G401 (cell line): ENCODE data around the gene MCM3AP. TPM values are rescaled to one million over a fixed set of nuclear protein-coding genes. Genes with fewer than 3 reads are reported as not detected.

ENCODE experiments used
- DNase-seq: peaks from one replicate; pipeline ENCODE4 v3.0.0-alpha.2; 2015; ENCODE audit warnings: low spot score
- in situ Hi-C: cut with HindIII; loops from 2 replicates; pipeline ENCODE4 v1.10.0; 2016; ENCODE audit warnings: low sequenced_read_pairs, mixed read lengths
- total RNA-seq: library from RNA; depleted of rRNA; stranded (reverse); fragments of >200 nt; shearing (Covaris generic); gene quantifications from 2 replicates; pipeline ENCODE4 v1.2.3, GENCODE V29; 2014; rRNA removed

Gene MCM3AP
- total RNA-seq: 102 and 127 TPM in 2 replicates

DNA sequence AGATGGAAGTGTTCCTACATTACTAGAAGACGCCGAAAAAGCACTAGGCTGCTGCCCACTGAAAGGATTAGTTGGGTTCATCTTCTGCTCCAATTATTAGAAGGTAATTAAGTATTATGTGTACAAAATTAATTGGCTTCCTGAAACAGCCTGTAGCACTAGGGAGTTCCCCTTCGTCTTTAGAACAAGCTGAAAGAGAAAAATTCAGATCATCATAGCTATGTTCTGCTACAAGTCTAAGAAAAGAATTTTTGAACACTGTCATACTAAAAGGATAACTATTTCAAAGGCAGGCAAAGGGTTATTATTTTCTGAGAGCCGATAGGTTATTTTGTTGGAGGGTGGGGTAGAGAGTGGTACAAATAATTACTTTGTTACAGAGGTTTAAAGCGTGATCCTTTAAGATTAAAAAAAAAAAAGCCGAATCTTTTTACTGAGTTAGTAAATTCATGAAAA, at the start of gene MCM3AP:
Gene MCM3AP, minus strand, starts transcription at position 406 of the 456 bp plus-strand sequence. Its CDS starts 325 bp downstream, at position 81.
- in situ Hi-C loops: no loop called here
- DNase-seq: no peak

DNA sequence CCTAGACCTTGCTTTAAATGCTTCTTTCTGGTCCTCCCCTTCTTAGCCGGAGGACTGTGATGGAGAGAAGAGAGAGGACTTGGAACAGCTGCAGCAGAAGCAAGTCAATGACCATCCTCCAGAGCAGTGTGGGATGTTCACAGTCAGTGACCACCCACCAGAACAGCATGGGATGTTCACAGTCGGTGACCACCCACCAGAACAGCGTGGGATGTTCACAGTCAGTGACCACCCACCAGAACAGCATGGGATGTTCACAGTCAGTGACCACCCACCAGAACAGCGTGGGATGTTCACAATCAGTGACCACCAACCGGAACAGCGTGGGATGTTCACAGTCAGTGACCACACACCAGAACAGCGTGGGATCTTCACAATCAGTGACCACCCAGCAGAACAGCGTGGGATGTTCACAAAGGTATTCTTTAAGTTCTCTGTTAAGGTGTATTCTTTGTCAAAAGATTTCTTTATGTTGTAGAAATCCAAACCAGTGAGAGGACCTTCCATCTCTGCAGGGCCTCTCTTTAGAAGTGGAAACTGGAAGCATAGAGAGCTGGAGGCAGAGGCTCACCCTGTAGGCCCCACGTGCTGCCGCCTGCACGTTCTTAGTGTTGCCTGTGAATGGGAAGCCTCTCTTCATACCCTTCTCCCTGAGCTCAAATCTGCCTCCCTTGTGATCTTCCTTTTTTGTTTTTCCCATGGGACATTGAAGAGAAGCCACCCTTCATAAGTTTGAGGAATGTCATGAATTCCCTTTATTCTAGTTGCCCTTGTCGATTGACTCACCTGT, 49.1 kb upstream of the MCM3AP start:
- DNase-seq: no peak
- in situ Hi-C loops: no loop called here

DNA sequence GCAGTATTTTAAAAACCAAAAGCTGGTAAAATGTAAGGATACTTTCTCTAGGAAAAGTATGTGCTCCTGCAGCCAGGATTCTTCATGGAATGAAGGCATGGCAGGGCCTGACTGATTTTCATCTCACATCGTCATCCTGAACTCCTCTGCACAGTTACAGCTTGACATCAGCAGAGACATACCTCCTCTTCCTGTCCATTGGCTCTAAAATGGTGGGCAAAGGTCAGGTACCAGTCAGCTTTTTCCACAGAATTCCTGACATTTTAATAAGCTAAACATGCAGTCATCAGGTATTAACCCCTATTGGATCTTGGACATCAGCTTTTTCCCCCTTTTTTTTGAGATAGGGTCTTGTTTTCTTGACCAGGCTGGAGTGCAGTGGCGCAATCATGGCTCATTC, 44.4 kb upstream of the MCM3AP start:
- in situ Hi-C loops: no loop called here
- DNase-seq: no peak

DNA sequence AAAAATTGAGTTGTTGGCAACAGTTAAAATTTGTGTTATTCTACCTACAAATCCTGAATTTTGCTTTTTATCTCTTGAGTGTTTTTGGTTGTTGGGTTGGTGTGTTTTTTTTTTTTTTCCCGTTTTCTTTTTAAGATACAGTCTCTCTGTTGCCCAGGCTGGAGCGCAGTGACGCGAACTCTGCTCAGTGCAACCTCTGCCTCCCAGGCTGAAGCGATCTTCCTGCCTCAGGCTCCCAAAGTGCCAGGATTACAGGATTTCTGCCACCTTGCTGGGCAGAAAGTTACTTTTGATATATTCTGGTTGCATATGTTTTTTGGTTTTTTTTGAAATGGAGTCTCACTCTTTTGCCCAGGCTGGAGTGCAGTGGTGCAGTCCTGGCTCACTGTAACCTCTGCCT, 42.7 kb upstream of the MCM3AP start:
- in situ Hi-C loops: no loop called here

DNA sequence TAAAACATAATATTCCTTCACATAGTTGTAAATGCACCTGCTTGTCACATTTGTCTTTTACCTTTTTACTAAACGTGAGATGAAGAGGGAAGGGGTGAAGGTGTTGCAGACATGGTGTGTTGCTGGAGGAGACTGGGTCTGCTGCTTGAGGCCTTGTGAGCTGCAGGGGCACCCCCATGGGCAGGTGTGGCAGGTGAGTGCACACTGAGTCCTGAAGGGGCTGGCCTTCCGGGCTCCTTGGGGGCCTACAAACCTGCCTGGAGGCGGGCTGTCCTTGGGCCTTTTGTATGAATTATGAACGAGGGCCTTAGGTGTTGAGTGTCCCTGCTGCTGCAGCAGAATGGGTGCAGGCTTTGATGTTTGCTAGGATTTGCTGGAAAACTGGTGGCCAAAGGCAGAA, 42.3 kb upstream of the MCM3AP start:
- DNase-seq: no peak
- in situ Hi-C loops: no loop called here

More for the DNA sequence above, 42.7 kb upstream of the MCM3AP start:
- DNase-seq: no peak

DNA sequence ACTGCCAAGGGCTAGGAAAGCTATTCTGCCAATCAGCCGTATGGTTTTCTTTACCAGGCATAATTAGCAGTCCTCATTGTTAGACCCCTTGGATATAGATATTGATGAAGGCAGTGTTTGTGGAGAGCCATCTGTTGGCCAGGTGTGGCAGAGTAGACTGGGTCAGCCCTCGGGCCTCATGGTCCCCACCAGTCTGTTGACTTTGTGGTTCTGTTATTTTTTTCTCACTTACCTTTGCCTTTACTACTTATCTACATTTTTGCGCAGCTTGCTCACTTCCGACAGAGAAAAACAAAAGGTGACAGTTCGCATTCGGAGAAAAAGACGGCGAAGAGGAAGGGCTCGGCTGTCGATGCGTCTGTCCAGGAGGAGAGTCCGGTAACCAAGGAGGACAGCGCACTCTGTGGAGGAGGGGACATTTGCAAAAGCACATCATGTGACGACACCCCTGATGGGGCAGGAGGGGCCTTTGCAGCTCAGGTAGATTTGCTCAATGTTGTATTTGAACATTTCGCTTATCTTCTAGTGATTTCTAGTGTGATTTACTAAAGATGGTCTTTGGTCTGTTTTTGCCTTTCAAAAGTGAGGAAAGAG, 40.8 kb upstream of the MCM3AP start:
- DNase-seq: peak; percentile 3
- in situ Hi-C loops: no loop called here

DNA sequence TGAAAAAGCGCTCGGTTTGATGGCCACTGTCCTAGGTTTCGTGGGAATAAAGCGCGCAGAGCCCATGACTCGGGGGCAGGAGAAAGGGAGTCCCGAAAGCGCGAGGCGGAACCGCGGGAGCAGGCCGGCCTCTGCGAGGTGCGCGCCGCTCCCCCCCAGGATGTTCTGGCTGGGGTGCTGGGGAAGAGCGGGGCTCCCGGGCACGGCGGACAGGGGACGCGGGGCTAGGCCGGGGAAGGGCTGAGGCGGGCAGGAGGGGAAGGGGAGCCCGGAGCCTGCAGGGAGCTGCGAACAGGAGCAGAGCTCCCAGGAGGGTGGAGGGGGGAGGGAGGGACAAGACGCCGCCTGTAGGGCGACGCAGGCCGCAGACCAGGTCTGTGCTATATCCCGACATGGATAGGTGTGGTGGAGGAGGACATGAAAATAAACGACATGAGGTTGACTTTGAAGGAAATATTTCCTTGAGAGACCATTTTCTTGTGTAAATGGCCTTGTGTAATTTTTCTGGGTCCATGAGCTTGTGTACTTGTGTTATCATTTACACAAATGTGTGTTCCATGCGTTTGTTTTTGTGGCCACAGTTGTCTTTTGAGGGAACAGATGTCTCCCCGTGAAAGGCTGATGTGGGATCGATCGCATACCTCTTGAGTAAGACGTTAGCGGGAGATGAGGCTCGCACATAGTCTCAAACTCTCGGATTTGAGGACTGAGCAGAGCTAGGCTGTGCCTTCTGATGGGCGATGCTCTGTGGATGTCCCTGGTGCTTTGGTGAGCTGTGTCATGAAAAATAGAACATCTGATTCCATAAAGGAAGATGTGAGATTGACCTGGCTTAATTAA, 39.9 kb upstream of the MCM3AP start:
- DNase-seq: peak; percentile 56
- in situ Hi-C loops: no loop called here

DNA sequence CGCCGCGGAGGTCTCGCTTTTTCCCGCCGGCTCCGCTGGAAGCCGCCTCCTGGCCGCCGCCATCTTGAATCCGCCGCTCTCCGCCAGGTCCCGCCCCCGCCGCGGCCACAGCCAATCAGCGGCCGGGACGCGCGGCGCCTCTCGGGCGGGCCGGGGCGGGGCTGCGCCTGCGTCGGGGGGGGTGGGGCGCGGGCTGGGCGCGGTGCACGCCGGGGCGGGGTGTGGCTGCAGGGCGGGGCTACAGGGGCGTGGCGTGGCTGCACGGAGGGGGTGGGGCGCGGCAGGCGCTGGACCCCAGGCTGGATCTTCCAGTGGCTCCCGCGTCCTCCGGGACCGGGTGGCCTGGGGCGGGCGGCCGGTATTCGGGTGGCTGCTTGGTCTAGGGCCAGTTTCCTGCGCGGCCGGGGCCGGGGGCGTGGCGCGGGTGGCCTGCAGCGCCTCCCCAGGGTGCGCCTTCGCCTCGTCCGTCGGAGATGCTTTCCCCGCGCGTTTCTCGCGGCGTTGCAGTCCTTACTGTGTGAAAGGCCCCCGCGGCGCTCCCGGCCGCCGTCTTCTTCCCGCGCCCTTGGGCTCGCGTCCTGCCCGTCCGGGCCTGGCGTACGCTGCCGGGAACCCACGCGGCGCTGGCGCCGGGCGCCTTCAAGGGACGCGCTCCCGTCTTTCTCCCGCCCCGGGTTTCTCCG, 39.1 kb upstream of the MCM3AP start:
- in situ Hi-C loops: no loop called here
- peak; percentile 85 for DNase-seq

DNA sequence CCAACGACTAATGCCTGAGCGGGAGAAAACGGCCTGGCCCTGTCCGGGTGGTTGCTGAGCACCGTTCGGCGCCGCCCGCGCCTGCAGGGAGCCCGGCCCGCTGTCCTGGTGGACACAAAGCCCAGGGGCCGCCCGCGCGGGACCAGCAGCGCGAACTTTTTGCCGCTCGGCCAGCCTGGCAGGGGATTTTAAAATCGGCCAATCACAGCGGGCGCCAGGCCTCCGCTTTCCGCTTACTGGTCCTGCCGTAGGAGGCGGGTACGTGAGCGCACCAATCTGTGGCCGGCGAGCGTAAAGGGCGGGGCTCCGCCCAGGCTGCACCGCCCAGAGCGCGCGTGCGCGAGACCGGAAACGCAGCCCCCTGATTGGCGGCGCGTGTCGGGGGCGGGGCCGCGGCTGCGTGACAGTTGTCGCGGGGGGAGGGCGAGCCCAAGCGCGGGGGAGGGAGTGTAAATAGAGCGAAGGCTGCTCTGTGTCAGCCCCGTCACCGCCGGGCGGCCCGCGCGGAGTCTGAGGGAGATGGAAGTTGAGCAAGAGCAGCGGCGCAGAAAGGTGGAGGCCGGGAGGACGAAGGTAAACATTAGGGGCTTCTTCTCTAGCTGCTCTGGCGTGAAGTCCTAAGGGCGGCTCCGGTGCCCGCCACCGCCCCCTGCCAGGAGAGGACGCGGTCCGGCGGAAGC, 38.4 kb upstream of the MCM3AP start, which contains the start of the genes C21orf58 and PCNT:
Gene C21orf58, minus strand, starts transcription at position 161 of the 680 bp plus-strand sequence. CDS start 1,132 bp downstream, outside the sequence.
Gene PCNT, plus strand, starts transcription at position 447 of the 680 bp plus-strand sequence. Its CDS starts 73 bp downstream, at position 520.
- peak; percentile 97 for DNase-seq
- in situ Hi-C loops: no loop called here

DNA sequence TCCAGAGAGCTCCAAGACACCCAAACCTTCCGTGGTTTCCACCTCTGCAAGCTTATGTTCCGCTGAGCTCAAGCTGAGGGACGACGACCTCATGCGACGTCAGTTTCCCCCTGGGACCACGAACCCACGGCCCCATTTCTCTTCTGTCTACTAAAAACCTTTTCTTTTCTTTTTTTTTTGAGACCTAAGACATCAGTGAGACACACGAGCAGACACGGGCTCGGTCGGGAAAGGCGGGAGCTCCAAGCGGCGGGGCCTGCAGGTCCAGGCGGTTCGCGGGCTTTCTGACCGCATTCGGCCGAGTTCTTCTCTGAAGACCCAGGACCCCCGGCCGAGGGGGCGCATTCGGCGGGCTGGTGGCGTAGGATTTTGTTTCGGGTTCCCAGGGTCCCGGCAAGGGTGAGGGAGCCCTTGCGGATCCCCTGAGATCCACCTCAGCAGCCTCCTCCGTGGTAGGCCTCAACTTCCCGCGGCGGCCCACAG, 37.9 kb upstream of the MCM3AP start:
- no peak for DNase-seq
- in situ Hi-C loops: no loop called here

DNA sequence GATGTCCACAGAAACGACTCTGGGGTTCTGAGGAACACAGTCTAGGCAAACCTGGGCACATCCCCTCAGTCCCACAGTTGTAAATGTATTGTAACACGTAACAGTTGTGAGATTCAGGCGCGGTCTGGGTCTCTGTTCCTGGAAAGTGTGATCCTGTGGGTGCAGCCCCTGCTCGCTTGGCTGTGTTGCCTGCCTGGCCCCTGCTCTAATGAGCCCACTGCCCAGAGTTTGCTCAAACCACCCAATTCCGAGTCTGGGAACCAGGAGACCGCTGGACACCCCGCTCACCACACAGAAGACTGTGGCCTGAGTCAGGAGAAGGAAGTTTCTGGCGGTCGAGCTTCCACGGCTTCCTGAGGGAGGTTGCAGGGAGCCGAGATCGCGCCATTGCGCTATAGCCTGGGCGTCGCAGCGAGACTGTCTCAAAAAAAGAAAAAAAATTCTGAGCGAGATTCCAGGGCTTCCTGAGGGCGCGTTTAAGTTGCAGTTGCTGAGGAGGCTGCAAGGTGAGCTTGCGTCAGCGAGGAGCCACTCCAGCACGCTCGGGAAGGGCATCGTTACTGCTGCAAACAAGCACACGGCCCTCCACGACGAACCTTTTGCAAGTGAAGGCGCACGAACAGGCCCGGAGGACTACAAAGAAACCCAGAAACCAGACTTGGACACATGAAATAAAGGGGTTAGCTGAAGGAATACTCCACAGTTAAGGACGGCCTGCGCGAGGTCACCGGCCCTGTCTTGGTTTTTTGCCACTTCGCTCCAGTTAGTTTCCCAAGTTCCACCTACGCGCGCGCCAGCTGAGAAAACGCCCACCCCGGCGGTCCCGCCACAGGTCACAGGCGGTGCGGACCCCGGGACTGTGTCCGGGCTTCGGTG, 37.2 kb upstream of the MCM3AP start:
- in situ Hi-C loops: no loop called here

DNA sequence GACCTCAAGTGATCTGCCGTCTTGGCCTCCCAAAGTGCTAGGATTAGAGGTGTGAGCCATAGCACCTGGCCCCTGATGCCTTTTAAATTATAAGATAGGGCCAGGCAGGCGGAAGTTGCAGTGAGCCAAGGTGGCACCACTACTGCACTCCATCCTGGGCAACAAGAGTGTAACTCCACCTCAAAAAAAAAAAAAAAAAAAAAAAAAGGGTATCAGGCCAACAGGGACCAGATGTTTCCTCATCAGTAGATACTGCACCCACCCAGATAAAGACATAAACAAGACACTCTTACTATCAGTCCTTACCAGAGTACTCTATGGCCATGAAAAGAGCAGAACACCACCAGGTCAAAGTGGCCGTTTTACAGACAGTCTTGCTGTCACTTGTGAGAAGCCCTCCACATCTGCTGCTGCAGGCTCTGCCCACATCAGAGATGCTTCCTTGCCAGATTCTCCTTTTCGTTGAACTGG, 35.0 kb upstream of the MCM3AP start:
- DNase-seq: no peak
- in situ Hi-C loops: no loop called here

More for the DNA sequence above, 37.2 kb upstream of the MCM3AP start:
- no peak for DNase-seq

DNA sequence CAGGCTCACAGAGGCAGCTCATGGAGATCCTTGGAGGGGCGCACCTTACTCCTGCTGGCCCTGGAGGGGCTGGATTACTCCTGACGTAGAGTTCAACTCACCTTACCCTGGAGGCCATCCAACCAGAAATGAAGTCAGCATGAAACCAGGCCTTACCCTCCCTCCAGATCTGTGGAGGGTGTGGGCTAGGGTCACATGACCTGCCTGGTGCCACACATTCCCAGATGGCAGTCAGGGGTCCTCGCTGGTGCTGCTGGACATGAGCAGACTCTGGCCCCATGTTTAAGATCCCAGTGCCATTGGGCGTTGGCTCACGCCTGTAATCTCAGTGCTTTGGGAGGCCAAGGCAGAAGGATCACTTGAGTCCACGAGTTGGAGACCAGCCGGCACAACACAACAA, 33.8 kb upstream of the MCM3AP start:
- in situ Hi-C loops: no loop called here
- no peak for DNase-seq

DNA sequence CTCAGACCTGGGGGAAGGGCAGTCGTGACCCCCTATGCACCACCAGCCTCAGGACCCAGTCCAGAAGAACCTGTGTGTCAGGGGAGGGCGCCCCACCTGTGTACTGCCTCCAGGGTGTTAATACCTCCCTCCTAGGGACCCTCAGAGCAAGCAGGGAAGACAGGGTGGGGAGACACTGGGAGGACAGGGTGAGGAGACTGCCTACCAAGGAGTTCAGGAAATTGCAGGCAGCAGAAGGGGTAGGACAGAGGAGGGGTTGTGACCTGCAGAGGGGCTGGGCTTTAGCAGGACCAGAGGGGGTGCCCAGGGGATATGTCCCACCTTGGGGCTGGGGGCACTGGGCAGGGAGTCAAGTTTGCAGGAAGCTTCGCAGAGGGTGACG, 33.0 kb upstream of the MCM3AP start:
- no peak for DNase-seq
- in situ Hi-C loops: no loop called here

DNA sequence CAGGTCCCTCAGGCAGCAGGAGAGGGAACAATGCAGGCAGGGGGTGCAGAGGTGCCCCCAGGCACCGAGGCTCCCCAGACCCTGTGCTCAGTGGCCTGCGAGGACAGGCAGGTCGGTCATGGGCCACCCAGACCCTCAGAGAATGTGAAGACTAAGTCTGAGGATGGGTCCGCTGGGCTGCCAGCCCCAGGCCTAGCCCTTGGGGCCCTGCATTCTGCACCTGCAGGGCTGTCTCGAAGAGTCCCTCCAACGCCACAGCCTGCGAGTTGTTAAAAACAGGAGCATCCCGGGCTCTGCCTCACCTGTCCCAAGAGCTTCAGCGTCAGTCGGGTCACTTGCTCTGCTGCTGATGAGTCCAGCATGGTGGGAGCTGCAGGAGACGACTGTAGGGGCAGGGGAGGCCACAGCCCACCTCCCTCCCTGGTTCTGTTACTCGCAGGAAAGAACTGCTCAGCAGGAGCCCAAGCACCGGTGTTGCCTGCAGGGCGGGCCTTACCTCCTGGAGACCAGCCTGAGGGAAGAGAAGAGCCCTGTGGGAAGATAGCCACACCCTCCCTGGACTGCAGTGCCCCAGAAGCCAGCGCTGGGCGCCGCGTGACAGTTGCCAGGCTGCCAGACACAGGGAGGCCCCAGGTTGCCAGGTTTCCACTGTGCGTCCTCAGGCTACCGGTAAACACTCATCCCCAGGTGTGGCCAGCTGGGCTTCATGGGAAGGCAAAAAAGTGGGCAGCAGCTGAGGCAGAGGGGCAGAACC, 32.5 kb upstream of the MCM3AP start:
- no peak for DNase-seq

DNA sequence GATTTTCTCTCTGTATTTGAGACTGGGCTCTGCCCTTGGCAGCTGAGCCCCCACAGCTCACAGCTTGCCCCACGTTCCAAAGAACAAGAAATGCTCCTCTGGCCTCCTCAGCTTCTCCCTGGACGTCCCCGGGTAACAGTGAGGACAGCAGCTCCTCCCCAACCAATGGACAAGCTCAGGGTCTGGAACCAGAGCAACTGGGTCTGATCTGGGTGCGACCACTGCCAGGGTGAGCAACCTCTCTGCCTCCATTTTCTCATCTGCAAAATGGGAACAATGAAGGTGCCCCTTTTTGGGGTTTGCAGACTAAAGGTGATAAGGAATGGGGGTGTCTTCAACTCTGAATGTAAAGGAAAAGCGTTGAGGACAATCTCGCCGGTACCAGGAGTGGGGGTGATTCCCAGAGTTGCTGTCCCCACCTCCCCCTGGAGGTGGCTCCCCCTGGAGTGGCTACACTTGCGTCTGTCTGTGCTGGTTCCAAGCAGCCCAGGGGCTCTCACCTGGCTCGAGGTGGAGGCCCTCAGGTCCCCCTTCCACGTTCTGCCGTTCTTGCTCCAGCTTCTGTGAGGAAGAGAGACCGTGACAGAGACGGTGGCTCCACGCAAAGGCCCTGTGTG, 31.4 kb upstream of the MCM3AP start:
- DNase-seq: no peak
- in situ Hi-C loops: no loop called here

More for the DNA sequence above, 32.5 kb upstream of the MCM3AP start:
- in situ Hi-C loops: no loop called here
